HCT116 (cell line): ENCODE measurements around the gene MYH11. TPM values are rescaled to one million over a fixed set of nuclear protein-coding genes. Genes with fewer than 3 reads are reported as not detected.

Experiments
- ATAC-seq: fragments of 200-7000 bp; cut with Tn5 transposase; 2 replicates; pipeline ENCODE4 v1.9.1; 2020; ENCODE audit warnings: mild to moderate bottlenecking, moderate library complexity
- BruUV-seq: library from RNA; stranded (reverse); fragments of 400-500 nt; replicated peaks from 2 replicates; lab custom pipeline; 2021; lab: Mats Ljungman, UMichigan
- CTCF ChIA-PET: fragments of 300-600 bp; sonication (Branson Sonifier 250); formaldehyde crosslinking; loops from one replicate; lab custom pipeline; 2021; ENCODE audit warnings: antibody characterized with exemption; lab: Charles Lee
- POLR2A ChIA-PET: fragments of 300-600, 350-600 bp; sonication (Branson Sonifier 250); formaldehyde crosslinking; loops from one replicate; lab custom pipeline; 2021; ENCODE audit warnings: antibody characterized with exemption; lab: Charles Lee
- RAD21 ChIA-PET, 2 experiments: fragments of 300-600 bp; sonication (Branson Sonifier 250); formaldehyde crosslinking; loops; one replicate each; lab custom pipeline; 2023; ENCODE audit warnings: low total read pairs in 2 of 2; ENCODE audit not compliant: uncharacterized antibody in 2 of 2, unreplicated experiment in 2 of 2, low non-redundant PET in 1 of 2; lab: Charles Lee
- DNase-seq: peaks from one replicate; pipeline ENCODE4 v3.0.0-alpha.2; 2010; ENCODE audit warnings: low read depth, low spot score
- H2AFZ ChIP-seq: fragments of 200-600 bp; shearing (Covaris generic), sonication (generic); 2 replicates; pipeline ENCODE4 v1.6.1; 2017; ENCODE audit warnings: low read depth, mixed run types, mixed read lengths, antibody characterized with exemption, low read length; ENCODE audit not compliant: poor library complexity, severe bottlenecking
- H3K27ac ChIP-seq: 2 replicates; pipeline ENCODE4 v1.5.1; 2012; ENCODE audit warnings: low read depth, low read length
- H3K27me3 ChIP-seq: fragments of 200-600 bp; sonication (generic); 2 replicates; pipeline ENCODE4 v1.6.1; 2016; ENCODE audit warnings: mixed run types, low read length, mixed read lengths; ENCODE audit not compliant: insufficient read depth
- H3K36me3 ChIP-seq, 2 experiments: fragments of 200-500 bp in 1 of 2; fragments of 200-600 bp in 1 of 2; sonication (Bioruptor generic) in 1 of 2; sonication (generic) in 1 of 2; 2 replicates each; pipeline versions ENCODE4 v1.5.1 to v1.6.1; 2014 to 2016; ENCODE audit warnings: low read length in 2 of 2, inconsistent platforms in 1 of 2, mixed read lengths in 1 of 2, mixed run types in 1 of 2; ENCODE audit not compliant: insufficient read depth in 2 of 2, control insufficient read depth in 1 of 2
- H3K4me1 ChIP-seq, 2 experiments: fragments of 200-600 bp in 1 of 2; sonication (generic) in 1 of 2; 2 replicates each; pipeline versions ENCODE4 v1.5.1 to v1.6.1; 2012 to 2017; ENCODE audit warnings: low read length in 2 of 2, inconsistent platforms in 1 of 2, mild to moderate bottlenecking in 1 of 2, mixed read lengths in 1 of 2, mixed run types in 1 of 2, moderate library complexity in 1 of 2; ENCODE audit not compliant: insufficient read depth in 2 of 2, control insufficient read depth in 1 of 2
- H3K4me2 ChIP-seq: fragments of 200-600 bp; sonication (generic); 2 replicates; pipeline ENCODE4 v1.6.1; 2017; ENCODE audit warnings: mixed run types, low read length, mixed read lengths
- H3K4me3 ChIP-seq, 2 experiments: fragments of 200-600 bp in 1 of 2; sonication (generic) in 1 of 2; replicated peaks in 1 of 2; 2 replicates each; pipeline ENCODE4 v1.5.1; 2011 to 2016; ENCODE audit warnings: low read length in 2 of 2, control low read depth in 1 of 2, low read depth in 1 of 2, mild to moderate bottlenecking in 1 of 2, mixed read lengths in 1 of 2, mixed run types in 1 of 2
- H3K79me2 ChIP-seq: fragments of 200-600 bp; sonication (generic); 2 replicates; pipeline ENCODE4 v1.6.1; 2017; ENCODE audit warnings: mild to moderate bottlenecking, mixed run types, low read length, moderate library complexity, mixed read lengths; ENCODE audit not compliant: insufficient read depth
- H3K9ac ChIP-seq: fragments of 200-600 bp; sonication (generic); 2 replicates; pipeline ENCODE4 v1.6.1; 2016; ENCODE audit warnings: low read length, mixed read lengths
- H3K9me2 ChIP-seq: fragments of 200-600 bp; sonication (generic), shearing (Covaris generic); 2 replicates; pipeline ENCODE4 v1.6.1; 2017; ENCODE audit warnings: mixed run types, mild to moderate bottlenecking, moderate library complexity; ENCODE audit not compliant: insufficient read depth
- H3K9me3 ChIP-seq, 2 experiments: fragments of 200-500 bp in 1 of 2; fragments of 200-600 bp in 1 of 2; sonication (Bioruptor generic) in 1 of 2; sonication (generic) in 1 of 2; 2 replicates each; pipeline ENCODE4 v1.6.1; 2014 to 2017; ENCODE audit warnings: low read length in 2 of 2, mixed read lengths in 2 of 2, inconsistent platforms in 1 of 2, low read depth in 1 of 2, mild to moderate bottlenecking in 1 of 2, mixed run types in 1 of 2, moderate library complexity in 1 of 2; ENCODE audit not compliant: control insufficient read depth in 1 of 2, insufficient read depth in 1 of 2
- H4K20me1 ChIP-seq: fragments of 200-600 bp; sonication (generic), shearing (Covaris generic); 2 replicates; pipeline ENCODE4 v1.6.1; 2017; ENCODE audit warnings: mixed run types, mild to moderate bottlenecking, moderate library complexity; ENCODE audit not compliant: insufficient read depth
- CBX3 ChIP-seq: IDR thresholded peaks from 2 replicates; pipeline ENCODE4 v1.6.1; 2012; ENCODE audit warnings: low read depth
- ELF1 ChIP-seq: IDR thresholded peaks from 2 replicates; pipeline ENCODE4 v1.6.1; 2012; ENCODE audit warnings: low read depth, borderline replicate concordance
- EZH2 ChIP-seq: fragments of 200-600 bp; sonication (generic); IDR thresholded peaks from 2 replicates; pipeline ENCODE4 v1.6.1; 2017; ENCODE audit warnings: antibody characterized with exemption, mixed run types
- EZH2phosphoT487 ChIP-seq: fragments of 200-600 bp; IDR thresholded peaks from 2 replicates; pipeline ENCODE4 v1.6.1; 2018; ENCODE audit warnings: antibody characterized with exemption, borderline replicate concordance
- FOSL1 ChIP-seq: IDR thresholded peaks from 2 replicates; pipeline ENCODE4 v1.6.1; 2012; ENCODE audit warnings: low read depth
- JUND ChIP-seq: IDR thresholded peaks from 2 replicates; pipeline ENCODE4 v1.6.1; 2012
- POLR2A ChIP-seq: IDR thresholded peaks from 2 replicates; pipeline ENCODE4 v1.7.0; 2011; ENCODE audit warnings: borderline replicate concordance; ENCODE audit not compliant: insufficient read depth, insufficient read length; ENCODE audit errors: extremely low read depth
- SIN3A ChIP-seq: IDR thresholded peaks from 2 replicates; pipeline ENCODE4 v1.6.1; 2012; ENCODE audit warnings: low read depth
- SP1 ChIP-seq: IDR thresholded peaks from 2 replicates; pipeline ENCODE4 v1.6.1; 2012; ENCODE audit warnings: low read depth
- ZNF274 ChIP-seq: fragments of 200-500 bp; sonication (Bioruptor generic); IDR thresholded peaks from 2 replicates; pipeline ENCODE4 v1.6.1; 2014; ENCODE audit warnings: mild to moderate bottlenecking, low read depth, low read length, inconsistent platforms
- intact Hi-C: fragments of 100-400 bp; cut with micrococcal nuclease; formaldehyde crosslinking; loops from 2 replicates; pipeline ENCODE4 v1.10.0; 2022
- total RNA-seq: library from RNA; stranded (reverse); gene quantifications from one replicate; pipeline ENCODE4 v1.2.1, GENCODE V29; 2021; ENCODE audit not compliant: unreplicated experiment
- TF ChIP-seq, protein P1 (sequence below): IDR thresholded peaks from 2 replicates; pipeline ENCODE4 v1.6.1; 2012; ENCODE audit warnings: low read depth

The MYH11 gene
- total RNA-seq, 1 experiment from 2014 or later, result 0.61 TPM

DNA sequence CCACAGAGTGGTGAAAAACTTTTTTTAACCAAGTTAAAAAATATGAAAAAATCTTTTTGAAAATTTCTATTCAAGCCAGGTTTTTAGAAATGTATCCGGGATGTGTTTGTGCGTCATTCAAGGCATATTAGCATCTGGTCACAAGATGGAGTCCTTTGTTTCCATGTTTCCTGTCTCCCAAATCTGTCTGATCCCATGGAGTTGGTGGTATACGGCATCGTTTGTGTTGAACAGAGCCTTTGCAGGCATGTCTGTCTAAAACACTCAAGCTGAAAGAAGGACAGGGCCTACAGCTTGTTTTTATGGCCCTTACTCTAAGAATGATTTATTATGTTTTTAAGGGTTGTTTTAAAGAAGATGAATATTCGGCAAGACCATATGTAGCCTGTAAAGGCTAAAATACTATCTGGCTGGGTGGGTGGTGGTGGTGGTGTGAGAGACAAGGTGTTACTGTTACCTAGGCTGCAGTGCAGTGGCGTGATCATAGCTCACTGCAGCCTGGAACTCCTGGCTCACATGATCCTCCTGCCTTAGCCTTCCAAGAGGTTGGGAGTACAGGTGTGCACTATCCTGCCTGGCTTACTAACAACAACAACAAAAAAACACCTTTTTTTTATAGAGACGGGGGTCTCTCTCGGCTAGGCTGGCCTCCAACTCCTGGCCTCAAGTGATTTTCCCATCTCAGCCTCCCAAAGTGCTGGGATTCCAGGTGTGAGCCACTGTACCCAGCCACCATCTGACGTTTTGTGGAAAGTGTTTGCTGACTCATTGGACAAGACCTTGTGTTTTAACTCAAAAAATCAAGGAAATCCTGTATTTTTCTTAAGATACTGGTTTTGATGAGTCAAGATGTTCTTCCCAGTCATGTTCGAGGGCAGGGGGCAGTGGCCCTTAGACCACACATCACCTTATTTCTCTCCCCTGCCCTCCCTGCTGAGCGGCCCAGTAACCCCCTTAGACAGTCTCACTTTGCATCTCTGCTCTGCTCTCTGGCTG is 154.6 kb downstream of the MYH11 start:
- CTCF ChIA-PET, result no interaction called here
- H3K9ac ChIP-seq, result no peak overlapping the region
- H3K27me3 ChIP-seq, result no peaks in the 10 kb centered on the region
- DNase-seq, result no peak
- intact Hi-C loops, result loop anchor here (10.0 kb wide), 2 partner anchors 63 to 423 kb away; no protein-coding TSS in a partner anchor
- H3K79me2 ChIP-seq, result no peaks in the 10 kb centered on the region
- no peaks in the 10 kb centered on the region for H3K9me3 ChIP-seq
- POLR2A ChIA-PET, result no interaction called here
- no peaks in the 10 kb centered on the region for H3K4me1 ChIP-seq
- no peaks in the 10 kb centered on the region for H4K20me1 ChIP-seq
- no peak overlapping the region for H3K4me3 ChIP-seq
- H3K36me3 ChIP-seq, result peaks cover 23 to 35% of the 10 kb centered on the region in 2 experiments
- H2AFZ ChIP-seq, result no peak overlapping the region
- no peak overlapping the region for H3K4me2 ChIP-seq
- BruUV-seq, result no TSS peak
- RAD21 ChIA-PET, result no interaction called here
- TF ChIP-seq EZH2phosphoT487, result no peak
- no peak for TF ChIP-seq CBX3
- no peak for TF ChIP-seq ZNF274
- TF ChIP-seq SIN3A, result no peak
- TF ChIP-seq, protein P1, sequence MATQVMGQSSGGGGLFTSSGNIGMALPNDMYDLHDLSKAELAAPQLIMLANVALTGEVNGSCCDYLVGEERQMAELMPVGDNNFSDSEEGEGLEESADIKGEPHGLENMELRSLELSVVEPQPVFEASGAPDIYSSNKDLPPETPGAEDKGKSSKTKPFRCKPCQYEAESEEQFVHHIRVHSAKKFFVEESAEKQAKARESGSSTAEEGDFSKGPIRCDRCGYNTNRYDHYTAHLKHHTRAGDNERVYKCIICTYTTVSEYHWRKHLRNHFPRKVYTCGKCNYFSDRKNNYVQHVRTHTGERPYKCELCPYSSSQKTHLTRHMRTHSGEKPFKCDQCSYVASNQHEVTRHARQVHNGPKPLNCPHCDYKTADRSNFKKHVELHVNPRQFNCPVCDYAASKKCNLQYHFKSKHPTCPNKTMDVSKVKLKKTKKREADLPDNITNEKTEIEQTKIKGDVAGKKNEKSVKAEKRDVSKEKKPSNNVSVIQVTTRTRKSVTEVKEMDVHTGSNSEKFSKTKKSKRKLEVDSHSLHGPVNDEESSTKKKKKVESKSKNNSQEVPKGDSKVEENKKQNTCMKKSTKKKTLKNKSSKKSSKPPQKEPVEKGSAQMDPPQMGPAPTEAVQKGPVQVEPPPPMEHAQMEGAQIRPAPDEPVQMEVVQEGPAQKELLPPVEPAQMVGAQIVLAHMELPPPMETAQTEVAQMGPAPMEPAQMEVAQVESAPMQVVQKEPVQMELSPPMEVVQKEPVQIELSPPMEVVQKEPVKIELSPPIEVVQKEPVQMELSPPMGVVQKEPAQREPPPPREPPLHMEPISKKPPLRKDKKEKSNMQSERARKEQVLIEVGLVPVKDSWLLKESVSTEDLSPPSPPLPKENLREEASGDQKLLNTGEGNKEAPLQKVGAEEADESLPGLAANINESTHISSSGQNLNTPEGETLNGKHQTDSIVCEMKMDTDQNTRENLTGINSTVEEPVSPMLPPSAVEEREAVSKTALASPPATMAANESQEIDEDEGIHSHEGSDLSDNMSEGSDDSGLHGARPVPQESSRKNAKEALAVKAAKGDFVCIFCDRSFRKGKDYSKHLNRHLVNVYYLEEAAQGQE, result no peak
- TF ChIP-seq EZH2, result no peak
- TF ChIP-seq ELF1, result no peak
- no peak for TF ChIP-seq POLR2A
- no peak for TF ChIP-seq JUND
- TF ChIP-seq FOSL1, result no peak
- TF ChIP-seq SP1, result no peak
- no peaks in the 10 kb centered on the region for H3K9me2 ChIP-seq
- no peak overlapping the region for H3K27ac ChIP-seq
- ATAC-seq, result no peak
